ENCODE results near the gene CCDC34. TPM values are rescaled to one million over a fixed set of nuclear protein-coding genes. Genes with fewer than 3 reads are reported as not detected.

CCDC34 gene
- total and polyA plus RNA-seq, 2 of the 8 experiments (the other 6 are each of a cell fraction or from before 2014, with no cell fraction given): 7.7 to 24.3 TPM

GRCh38 chr11:27410272-27410671 lies 47.3 kb upstream of the CCDC34 start (continued):
- TF ChIP-seq ATF3 (IDR thresholded peaks at IDR 0.05; ENCODE audit: insufficient read depth, low read depth, low read length): no peak
- no peak for TF ChIP-seq CHD1 (IDR thresholded peaks at IDR 0.05; ENCODE audit: low read depth, low read length)
- no peak for TF ChIP-seq NANOG (IDR thresholded peaks at IDR 0.05; ENCODE audit: insufficient read depth, low read depth, low read length, poor library complexity, severe bottlenecking)

All from H1 (cell line).